Fibroblast of upper back skin (primary cell): ENCODE data around the gene ADIPOR1.
"Not testable (repeated sequence)": the region's sequence is repeated elsewhere in the genome, so short reads cannot be mapped to it uniquely, and the experiment has no call there.

Experiments used
- DNase-seq: peaks from one replicate; pipeline ENCODE4 v3.0.0-alpha.2; 2013

ADIPOR1 gene

DNA sequence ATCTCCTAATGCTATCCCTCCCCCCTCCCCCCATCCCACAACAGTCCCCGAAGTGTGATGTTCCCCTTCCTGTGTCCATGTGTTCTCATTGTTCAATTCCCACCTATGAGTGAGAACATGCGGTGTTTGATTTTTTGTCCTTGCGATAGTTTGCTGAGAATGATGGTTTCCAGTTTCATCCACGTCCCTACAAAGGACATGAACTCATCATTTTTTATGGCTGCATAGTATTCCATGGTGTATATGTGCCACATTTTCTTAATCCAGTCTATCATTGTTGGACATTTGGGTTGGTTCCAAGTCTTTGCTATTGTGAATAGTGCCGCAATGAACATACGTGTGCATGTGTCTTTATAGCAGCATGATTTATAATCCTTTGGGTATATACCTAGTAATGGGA is 21.7 kb downstream of the ADIPOR1 start:
- not testable (repeated sequence) for DNase-seq

DNA sequence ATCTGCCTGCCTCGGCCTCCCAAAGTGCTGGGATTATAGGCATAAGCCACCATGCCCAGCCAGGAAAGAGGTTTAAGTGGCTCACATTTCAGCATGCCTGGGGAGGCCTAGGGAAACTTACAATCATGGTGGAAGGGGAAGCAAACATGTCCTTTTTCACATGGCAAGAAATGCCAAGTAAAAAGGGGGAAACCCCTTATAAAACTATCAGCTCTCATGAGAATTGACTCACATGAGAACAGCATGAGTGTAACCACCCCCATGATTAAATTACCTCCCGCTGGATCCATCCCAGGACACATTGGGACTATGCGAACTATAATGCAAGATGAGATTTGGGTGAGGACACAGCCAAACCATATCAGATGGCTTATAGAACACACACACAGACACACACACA is 22.3 kb downstream of the ADIPOR1 start:
- DNase-seq = no peak

DNA sequence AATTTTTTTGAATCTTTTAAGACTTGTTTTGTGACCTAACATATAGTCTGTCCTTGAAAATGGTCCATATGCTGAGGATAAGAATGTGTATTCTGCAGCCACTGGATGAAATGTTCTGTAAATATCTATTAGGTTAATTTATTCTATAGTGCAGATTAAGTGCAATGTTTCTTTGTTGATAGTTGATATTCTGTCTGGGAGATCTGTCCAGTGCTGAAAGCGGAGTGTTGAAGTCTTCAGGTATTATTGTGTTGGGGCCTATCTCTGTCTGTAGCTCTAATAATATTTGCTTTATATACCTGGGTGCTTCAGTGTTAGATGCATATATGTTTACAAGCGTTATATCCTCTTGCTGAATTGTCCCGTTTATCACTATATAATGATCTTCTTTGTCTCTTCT is 23.4 kb downstream of the ADIPOR1 start:
- no peak for DNase-seq

DNA sequence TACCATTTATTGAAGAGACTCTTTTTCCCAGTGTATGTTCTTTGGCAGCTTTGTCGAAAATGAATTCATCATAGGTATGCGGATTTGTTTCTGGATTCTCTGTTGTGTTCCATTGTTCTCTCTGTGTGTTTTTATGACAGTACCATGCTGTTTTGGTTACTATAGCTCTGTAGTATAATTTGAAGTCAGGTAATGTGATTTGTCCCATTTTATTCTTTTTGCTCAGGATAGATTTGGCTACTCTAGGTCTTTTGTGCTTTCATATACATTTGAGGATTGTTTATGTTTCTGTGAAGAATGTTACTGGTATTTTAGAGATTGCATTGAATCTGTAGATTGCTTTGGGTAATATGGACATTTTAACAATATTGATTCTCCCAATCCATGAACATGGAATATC is 25.6 kb downstream of the ADIPOR1 start:
- DNase-seq = no peak

DNA sequence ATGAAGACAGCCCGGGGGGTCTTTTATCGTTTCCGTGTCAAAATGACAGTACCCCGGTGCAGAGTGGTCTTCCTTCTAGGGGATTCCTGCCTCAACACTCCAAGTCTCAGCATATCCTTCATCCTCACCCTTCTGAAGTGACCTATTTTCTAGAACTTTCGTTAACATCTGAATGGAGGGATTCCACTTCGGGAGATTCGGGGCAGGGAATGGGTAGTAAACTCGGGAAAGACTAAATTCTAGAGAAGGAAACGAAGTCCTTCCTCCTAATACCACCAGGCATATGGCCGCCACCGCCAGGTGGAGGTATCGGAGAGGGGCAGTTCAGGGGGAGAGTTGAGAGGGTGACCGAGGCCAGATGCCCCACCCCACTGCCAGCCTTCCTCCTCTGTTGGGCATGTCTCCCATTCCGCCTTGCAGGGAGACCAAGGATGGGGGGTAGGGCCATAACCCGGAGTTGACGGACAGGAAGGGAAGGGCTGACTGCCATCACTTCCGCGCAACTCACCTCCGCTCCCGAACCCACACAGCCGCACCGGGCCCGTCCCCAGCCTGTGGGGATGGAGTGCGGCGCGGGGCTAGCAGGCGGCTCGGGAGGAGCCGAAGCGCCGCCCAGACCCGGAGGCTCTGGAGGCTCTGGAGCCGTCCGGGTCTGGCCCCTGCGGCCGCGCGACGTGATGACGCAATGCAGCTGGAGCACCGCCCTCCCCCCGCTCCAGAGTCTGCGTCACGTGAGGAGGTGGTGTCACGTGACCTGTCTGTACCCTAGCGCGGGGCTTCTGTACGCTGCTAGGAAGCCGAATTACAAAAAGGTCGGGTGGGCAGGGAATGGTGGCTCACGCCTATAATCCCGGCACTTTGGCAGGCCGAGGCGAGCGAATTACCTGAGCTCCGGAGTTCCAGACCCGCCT is 31.3 kb downstream of the ADIPOR1 start, which contains the start of gene KLHL12:
Gene KLHL12, minus strand, starts transcription at position 654 of the 911 bp plus-strand sequence. CDS start 2,072 bp downstream, outside the sequence.
- DNase-seq = peak; percentile 96

DNA sequence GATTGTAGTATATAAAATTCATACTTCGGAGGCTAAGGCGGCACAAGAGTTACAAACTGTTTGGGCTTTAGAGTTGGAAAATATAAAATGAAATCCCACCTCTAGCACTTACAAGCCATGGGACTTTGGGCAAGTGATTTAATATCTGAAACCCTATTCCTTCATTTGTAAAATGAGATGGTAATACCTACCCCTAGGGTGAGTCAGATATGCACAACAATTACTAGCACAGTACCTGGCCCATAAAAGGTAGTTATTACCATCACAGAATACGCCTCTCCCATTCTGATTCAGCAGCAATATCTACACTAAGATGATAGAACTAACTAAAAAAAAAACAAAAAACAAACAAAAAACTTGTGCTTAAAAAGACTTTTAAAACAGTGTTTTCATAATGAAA is 34.6 kb downstream of the ADIPOR1 start:
- no peak for DNase-seq

DNA sequence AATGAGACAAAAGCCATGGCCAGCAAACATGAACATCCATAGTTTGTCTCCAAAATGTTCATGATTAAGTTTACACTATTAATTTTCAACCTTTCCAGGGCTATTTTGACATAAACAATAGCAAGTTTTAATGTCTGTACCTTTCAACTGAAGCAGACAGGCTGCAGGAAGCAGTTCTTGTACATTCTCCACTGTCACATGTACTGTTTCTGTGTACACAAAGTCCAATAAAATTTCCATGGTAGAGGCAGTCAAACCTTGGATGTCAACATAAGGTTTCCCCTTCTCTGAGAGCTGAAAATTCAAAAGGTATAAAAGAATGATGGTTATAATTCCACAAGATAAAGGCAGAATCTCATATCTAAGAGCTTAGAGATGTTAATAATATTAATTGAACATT is 38.5 kb downstream of the ADIPOR1 start:
- DNase-seq = no peak

DNA sequence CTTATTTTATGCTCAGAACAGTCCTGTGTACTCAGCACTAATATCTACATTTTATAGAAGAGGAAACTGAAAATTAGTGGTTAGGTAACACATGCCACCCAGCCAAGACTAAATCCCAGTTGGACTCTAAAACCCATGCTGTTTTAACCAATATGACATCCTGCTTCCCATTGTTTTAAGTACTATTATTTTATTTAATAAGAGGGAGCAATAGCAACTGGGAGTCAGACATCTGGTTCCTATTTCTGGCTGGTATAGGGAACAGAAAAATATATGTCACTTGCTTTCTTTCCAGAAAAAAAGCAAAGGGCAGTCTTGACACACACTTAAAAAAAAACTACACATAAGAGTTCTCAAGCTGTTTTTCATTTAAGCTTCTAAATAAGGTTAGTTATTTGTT is 43.0 kb downstream of the ADIPOR1 start:
- no peak for DNase-seq

DNA sequence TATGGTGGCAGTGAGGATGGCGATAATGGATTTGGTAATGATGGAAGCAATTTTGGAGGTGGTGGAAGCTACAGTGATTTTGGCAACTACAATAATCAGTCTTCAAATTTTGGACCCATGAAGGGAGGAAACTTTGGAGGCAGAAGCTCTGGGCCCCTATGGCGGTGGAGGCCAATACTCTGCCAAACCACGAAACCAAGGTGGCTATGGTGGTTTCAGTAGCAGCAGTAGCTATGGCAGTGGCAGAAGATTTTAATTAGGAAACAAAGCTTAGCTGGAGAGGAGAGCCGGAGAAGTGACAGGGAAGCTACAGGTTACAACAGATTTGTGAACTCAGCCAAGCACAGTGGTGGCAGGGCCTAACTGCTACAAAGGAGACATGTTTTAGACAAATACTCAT is 45.6 kb downstream of the ADIPOR1 start:
- not testable (repeated sequence) for DNase-seq

DNA sequence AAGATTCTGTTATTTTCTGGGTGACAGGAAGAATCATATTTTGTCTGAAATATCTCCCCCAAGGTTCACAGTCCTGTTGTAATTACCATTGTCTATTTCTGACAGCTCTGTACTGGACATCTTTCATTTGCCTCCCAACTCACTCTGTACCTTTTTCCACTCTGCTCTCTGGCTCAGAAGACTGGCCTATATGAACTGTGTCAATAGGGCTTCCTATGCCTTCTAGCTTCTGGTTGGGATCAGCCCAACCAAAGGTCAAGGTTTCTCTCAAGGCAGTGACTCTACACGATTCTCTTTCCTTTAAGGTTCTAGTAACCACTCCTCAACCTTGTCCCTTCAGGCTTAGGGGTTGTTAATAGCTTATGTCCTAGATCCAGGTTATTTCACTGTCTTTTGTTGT is 48.6 kb downstream of the ADIPOR1 start:
- no peak for DNase-seq

DNA sequence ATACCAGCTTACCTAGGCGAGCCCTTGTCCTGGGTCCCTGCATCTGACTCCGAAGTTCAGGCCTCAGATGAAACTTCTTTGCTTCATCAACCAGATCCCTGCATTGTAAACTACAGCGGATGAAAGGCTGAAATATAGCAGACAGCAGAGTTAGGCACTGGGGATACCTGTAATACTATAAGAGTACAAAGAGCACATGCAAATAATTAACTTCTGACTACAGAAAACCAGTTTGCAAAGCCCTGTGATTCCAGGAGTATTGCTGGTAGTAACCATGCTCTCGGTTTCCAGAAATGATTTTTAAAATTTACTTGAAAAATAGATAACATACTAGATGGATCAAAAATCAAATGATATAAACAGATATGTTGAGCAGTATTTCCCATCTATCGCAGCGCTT is 49.1 kb downstream of the ADIPOR1 start:
- DNase-seq = no peak

DNA sequence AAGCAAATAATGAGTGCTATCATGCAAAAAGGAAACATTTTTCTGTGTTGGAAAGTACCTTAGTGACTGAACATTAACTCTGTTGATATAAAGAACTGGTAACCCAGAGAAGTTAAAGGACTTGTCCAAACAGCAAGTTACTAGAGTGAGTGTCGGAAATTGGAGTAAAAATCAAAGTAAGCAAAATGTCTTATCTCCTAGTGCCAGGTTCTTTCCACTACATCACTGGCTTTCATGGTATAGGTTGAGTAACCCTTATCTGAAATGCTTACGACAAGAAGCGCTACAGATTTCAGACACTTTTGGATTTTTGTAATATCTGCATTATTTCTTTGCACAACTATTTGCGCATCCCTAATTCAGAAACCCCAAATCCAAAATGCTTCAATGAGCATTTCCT is 52.8 kb downstream of the ADIPOR1 start:
- DNase-seq = no peak

DNA sequence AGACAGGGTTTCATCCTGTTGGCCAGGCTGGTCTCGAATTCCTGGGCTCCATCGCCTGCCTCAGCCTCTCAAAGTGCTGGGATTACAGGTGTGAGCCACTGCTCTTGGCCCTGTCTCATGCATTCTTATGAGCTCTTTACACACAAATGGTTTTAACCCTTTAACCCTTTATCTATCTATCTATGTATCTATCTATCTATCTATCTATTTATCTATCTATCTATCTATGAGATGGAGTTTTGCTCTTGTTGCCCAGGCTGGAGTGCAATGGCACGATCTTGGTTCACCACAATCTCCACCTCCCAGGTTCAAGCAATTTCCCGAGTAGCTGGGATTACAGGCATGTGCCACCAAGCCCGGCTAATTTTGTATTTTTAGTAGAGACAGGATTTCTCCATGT is 54.3 kb downstream of the ADIPOR1 start:
- not testable (repeated sequence) for DNase-seq

DNA sequence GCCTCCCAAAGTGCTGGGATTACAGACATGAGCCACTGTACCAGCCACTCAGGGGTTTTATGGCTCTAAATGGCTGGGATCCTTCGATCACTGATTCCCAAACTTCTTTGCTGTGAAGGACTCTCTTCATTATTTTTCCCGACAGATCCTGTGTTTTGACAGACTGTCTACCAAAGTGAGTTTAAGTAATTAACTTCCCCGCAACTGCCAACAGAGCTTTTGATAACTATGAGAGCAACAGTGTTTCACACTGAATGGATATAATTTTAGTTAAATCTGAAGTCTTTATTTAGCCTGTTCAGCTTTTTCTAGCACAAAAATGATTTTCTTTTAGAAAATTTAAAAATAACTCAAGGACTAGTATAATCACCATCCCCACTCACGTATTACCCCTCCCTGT is 56.6 kb downstream of the ADIPOR1 start:
- DNase-seq = no peak

DNA sequence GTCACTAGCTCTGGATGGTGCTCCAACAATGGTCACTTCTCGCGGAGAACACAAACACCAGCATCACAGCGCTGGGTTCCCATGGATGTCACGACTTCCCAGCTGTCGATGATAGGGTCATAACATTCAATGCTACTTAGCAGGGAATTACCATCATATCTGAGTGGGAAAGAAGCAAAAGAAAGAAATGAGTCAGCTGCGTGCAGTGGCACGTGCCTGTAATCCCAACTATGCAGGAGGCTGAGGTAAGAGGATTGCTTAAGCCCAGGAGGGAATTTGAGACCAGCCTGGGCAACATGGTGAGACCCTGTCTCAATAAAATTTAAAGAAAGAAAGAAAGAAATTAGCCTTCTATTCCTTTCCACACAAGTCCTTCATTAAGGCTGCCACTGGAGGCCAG is 65.6 kb downstream of the ADIPOR1 start:
- DNase-seq = no peak
